HEK293 (cell line): ENCODE data around the gene RAD21L1.

Source experiments
- RBAK ChIP-seq: fragments of 450-650 bp; formaldehyde crosslinking; IDR thresholded peaks from 2 replicates; pipeline ENCODE4 v1.5.1; 2016; ENCODE audit warnings: missing biosample characterization, missing genetic modification characterization
- REST ChIP-seq: fragments of 450-650 bp; formaldehyde crosslinking; IDR thresholded peaks from 2 replicates; pipeline ENCODE4 v1.5.1; 2016; ENCODE audit warnings: missing biosample characterization, missing genetic modification characterization
- TSHZ1 ChIP-seq: fragments of 450-650 bp; formaldehyde crosslinking; IDR thresholded peaks from 2 replicates; pipeline ENCODE4 v1.5.1; 2016; ENCODE audit warnings: missing biosample characterization, missing genetic modification characterization, borderline replicate concordance
- YY1 ChIP-seq: fragments of 450-650 bp; formaldehyde crosslinking; IDR thresholded peaks from 2 replicates; pipeline ENCODE4 v1.5.1; 2018; ENCODE audit warnings: missing biosample characterization, missing genetic modification characterization
- ZEB2 ChIP-seq: fragments of 450-650 bp; formaldehyde crosslinking; IDR thresholded peaks from 2 replicates; pipeline ENCODE4 v1.5.1; 2016; ENCODE audit warnings: missing biosample characterization, missing genetic modification characterization
- ZNF707 ChIP-seq: fragments of 450-650 bp; formaldehyde crosslinking; IDR thresholded peaks from 2 replicates; pipeline ENCODE4 v1.5.1; 2016; ENCODE audit warnings: missing biosample characterization, missing genetic modification characterization
- TF ChIP-seq, protein P1 (sequence below): fragments of 450-650 bp; formaldehyde crosslinking; IDR thresholded peaks from 2 replicates; pipeline ENCODE4 v1.5.1; 2016; ENCODE audit warnings: missing biosample characterization, missing genetic modification characterization
- TF ChIP-seq, protein P2 (sequence below): fragments of 450-650 bp; formaldehyde crosslinking; IDR thresholded peaks from 2 replicates; pipeline ENCODE4 v1.5.1; 2016; ENCODE audit warnings: missing biosample characterization, missing genetic modification characterization, borderline replicate concordance
- TF ChIP-seq, protein P3 (sequence below): fragments of 450-650 bp; formaldehyde crosslinking; IDR thresholded peaks from 2 replicates; pipeline ENCODE4 v1.5.1; 2016; ENCODE audit warnings: missing biosample characterization, missing genetic modification characterization

DNA sequence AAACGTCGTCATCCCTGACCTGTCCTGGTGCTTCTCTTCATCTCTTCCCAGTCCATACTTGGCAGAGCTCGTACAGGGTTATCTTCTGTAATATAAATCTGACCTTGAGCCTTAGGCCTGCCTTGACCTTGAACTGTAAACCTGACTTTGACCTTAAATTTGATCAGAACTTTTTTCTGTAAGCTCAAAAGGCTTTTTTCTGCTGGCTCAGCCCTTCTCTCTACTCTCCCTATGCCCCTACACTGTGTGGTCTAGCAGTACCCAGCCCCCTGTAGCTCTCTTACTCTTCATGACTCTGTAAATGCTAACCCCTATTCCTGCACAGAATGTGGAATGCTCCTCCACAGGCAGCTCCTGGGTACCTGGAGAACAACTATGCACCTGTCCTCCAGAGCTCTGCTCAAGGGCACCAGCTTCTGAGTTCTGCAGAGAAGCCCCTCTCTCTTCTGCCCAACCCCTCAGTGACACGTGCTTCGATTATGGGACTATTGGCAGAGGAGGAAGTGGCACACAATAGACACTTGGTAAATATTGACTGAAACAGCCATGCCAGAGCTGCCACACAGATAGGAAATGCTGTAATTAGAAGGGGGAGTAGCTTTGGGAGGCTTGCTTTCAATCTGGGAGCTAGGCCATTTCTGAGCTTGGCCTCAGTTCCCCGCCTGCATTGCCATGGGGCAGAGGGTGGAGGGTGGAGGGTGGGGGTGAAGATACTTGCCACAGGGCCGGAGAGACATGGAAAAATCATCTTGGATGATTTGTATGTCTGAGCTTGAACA, 55.6 kb downstream of the RAD21L1 start:
- TF ChIP-seq YY1 (tag by site-specific recombination) (no peak), ZNF707 (no peak), TSHZ1 (tag by site-specific recombination) (no peak), RBAK (tag by site-specific recombination) (no peak), ZEB2 (no peak), REST (no peak)
- TF ChIP-seq, protein P1, sequence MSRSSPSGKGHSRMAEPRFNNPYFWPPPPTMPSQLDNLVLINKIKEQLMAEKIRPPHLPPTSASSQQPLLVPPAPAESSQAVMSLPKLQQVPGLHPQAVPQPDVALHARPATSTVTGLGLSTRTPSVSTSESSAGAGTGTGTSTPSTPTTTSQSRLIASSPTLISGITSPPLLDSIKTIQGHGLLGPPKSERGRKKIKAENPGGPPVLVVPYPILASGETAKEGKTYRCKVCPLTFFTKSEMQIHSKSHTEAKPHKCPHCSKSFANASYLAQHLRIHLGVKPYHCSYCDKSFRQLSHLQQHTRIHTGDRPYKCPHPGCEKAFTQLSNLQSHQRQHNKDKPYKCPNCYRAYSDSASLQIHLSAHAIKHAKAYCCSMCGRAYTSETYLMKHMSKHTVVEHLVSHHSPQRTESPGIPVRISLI (tag by site-specific recombination): no peak
- TF ChIP-seq, protein P2, sequence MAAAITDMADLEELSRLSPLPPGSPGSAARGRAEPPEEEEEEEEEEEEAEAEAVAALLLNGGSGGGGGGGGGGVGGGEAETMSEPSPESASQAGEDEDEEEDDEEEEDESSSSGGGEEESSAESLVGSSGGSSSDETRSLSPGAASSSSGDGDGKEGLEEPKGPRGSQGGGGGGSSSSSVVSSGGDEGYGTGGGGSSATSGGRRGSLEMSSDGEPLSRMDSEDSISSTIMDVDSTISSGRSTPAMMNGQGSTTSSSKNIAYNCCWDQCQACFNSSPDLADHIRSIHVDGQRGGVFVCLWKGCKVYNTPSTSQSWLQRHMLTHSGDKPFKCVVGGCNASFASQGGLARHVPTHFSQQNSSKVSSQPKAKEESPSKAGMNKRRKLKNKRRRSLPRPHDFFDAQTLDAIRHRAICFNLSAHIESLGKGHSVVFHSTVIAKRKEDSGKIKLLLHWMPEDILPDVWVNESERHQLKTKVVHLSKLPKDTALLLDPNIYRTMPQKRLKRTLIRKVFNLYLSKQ (tag by site-specific recombination): no peak
- TF ChIP-seq, protein P3, sequence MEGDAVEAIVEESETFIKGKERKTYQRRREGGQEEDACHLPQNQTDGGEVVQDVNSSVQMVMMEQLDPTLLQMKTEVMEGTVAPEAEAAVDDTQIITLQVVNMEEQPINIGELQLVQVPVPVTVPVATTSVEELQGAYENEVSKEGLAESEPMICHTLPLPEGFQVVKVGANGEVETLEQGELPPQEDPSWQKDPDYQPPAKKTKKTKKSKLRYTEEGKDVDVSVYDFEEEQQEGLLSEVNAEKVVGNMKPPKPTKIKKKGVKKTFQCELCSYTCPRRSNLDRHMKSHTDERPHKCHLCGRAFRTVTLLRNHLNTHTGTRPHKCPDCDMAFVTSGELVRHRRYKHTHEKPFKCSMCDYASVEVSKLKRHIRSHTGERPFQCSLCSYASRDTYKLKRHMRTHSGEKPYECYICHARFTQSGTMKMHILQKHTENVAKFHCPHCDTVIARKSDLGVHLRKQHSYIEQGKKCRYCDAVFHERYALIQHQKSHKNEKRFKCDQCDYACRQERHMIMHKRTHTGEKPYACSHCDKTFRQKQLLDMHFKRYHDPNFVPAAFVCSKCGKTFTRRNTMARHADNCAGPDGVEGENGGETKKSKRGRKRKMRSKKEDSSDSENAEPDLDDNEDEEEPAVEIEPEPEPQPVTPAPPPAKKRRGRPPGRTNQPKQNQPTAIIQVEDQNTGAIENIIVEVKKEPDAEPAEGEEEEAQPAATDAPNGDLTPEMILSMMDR: no peak
